Tibial artery (tissue), 4 donors: Measurements from ENCODE around the gene SAC3D1.

Experiments
- DNase-seq, 2 donors: peaks; one replicate each; pipeline ENCODE4 v3.0.0-alpha.2; 2019
- H3K27ac ChIP-seq, 2 donors: fragments of 200-600 bp; sonication (generic) in 1 of 2; 1 replicate in 1 of 2; 2 replicates in 1 of 2; pipeline ENCODE4 v1.5.1; 2018 to 2019; ENCODE audit warnings: mild to moderate bottlenecking in 1 of 2
- H3K27me3 ChIP-seq, 2 donors: fragments of 200-600 bp; sonication (generic) in 1 of 2; one replicate each; pipeline versions ENCODE4 v1.5.1 to v1.6.0; 2016 to 2019
- H3K36me3 ChIP-seq, 3 donors: fragments of 200-600 bp; sonication (generic) in 2 of 3; one replicate each; pipeline ENCODE4 v1.5.1; 2016 to 2019; ENCODE audit warnings: mild to moderate bottlenecking in 2 of 3
- H3K4me1 ChIP-seq, 4 donors: fragments of 200-600 bp; sonication (generic) in 2 of 4; 1 replicate in 3 of 4; 2 replicates in 1 of 4; pipeline ENCODE4 v1.5.1; 2016 to 2019
- H3K4me3 ChIP-seq, 2 donors: fragments of 200-600 bp; sonication (generic) in 1 of 2; 1 replicate in 1 of 2; 2 replicates in 1 of 2; pipeline ENCODE4 v1.5.1; 2018 to 2019; ENCODE audit warnings: mild to moderate bottlenecking in 2 of 2
- H3K9me3 ChIP-seq, 3 donors: fragments of 200-600 bp; sonication (generic) in 1 of 3; one replicate each; pipeline ENCODE4 v1.5.1; 2016 to 2019
- CTCF ChIP-seq, 2 experiments: fragments of 200-600 bp in 1 of 2; fragments of 450-650 bp in 1 of 2; IDR thresholded peaks; one replicate each; pipeline ENCODE4 v1.5.1; 2017 to 2019; ENCODE audit warnings: antibody characterized with exemption in 2 of 2, mild to moderate bottlenecking in 1 of 2, moderate library complexity in 1 of 2
- intact Hi-C: fragments of 100-400 bp; cut with DNase I; formaldehyde crosslinking; loops from one replicate; pipeline ENCODE4 v1.15.0; 2023; ENCODE audit warnings: low total_unique reads

The SAC3D1 gene

GRCh38 chr11:65077451-65077850 is 36.4 kb downstream of the SAC3D1 start:
- intact Hi-C loops: no loop called here
- H3K27ac ChIP-seq: no peak overlapping the region
- DNase-seq: no peak
- no peaks in the 10 kb centered on the region for H3K27me3 ChIP-seq
- no peak overlapping the region for H3K4me3 ChIP-seq
- H3K9me3 ChIP-seq: no peaks in the 10 kb centered on the region
- H3K4me1 ChIP-seq: no peaks in the 10 kb centered on the region
- no peaks in the 10 kb centered on the region for H3K36me3 ChIP-seq
- no peak for TF ChIP-seq CTCF (IDR thresholded peaks at IDR 0.05)

DNA sequence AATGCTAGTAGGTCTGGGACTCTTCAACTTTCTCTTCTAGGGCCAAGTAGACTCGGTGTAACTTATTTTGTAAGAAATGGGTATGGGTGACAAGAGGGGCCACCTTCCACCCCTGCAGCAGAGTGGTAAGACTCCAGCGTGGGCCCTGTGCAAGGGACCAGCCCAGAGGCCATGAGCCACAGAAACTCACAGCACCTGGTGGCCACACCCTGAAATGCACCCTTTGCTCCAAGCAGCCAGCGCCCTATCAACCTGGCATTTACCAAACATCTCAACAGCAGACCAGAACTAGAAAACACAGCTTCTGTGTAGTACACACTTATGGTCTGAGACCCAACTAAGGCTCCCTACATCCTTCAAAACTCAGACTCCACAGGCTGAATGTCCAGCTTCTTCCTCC is 37.1 kb downstream of the SAC3D1 start:
- TF ChIP-seq CTCF (IDR thresholded peaks at IDR 0.05): peak; percentile 24 to 27
- H3K9me3 ChIP-seq: no peaks in the 10 kb centered on the region
- peaks cover 0 to under 1% (median 0%) of the 10 kb centered on the region in 4 donors for H3K4me1 ChIP-seq
- DNase-seq: no peak
- no peak overlapping the region for H3K4me3 ChIP-seq
- no peaks in the 10 kb centered on the region for H3K36me3 ChIP-seq
- H3K27me3 ChIP-seq: no peaks in the 10 kb centered on the region
- intact Hi-C loops: no loop called here
- no peak overlapping the region for H3K27ac ChIP-seq

GRCh38 chr11:65078786-65079342 is 37.9 kb downstream of the SAC3D1 start:
- H3K4me1 ChIP-seq: peaks cover 0 to 7% (median 6%) of the 10 kb centered on the region in 4 donors
- intact Hi-C loops: no loop called here
- no peaks in the 10 kb centered on the region for H3K36me3 ChIP-seq
- DNase-seq: no peak
- H3K9me3 ChIP-seq: no peaks in the 10 kb centered on the region
- H3K27me3 ChIP-seq: no peaks in the 10 kb centered on the region
- no peak overlapping the region for H3K27ac ChIP-seq
- TF ChIP-seq CTCF (IDR thresholded peaks at IDR 0.05): no peak
- no peak overlapping the region for H3K4me3 ChIP-seq

DNA sequence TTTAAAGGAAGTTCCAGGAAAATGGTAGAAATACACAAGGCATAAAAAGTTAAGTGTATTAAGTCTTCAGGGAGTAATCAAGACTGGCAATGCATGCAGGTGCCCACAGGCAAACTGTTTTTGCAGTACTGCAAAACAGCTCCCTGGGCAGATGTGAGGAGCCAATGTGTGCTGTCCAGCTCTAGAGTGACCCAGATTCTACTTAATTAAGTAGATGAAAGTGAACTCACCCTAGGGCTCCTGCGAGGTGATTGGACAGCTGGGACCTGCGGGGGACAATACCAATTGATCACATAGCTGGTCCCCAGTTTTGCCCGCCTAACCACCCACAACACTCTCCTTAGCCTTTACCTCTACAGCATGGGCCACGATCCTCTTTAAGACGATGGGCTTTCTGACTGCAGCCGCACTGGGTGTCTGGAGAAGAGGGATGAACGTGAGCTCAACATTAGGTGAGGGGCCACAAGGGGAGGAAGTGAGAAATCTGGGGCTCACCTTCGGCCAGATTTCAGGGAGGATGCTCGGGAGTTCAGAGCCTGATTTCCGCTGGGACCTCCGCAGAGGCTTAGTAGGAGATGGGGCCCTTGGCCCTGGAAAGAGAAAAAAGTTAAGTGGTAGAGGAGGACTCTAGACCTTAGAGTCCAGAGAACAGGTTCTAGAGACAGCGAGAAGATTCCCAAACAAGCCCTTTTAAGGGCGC is 42.3 kb downstream of the SAC3D1 start:
- Histone ChIP-seq H3K27ac (peak overlapping the region; percentile 87 to 88), H3K27me3 (no peaks in the 10 kb centered on the region), H3K4me3 (peak overlapping the region; percentile 67 to 70), H3K9me3 (no peaks in the 10 kb centered on the region), H3K4me1 (peaks cover 0 to 21% (median 17%) of the 10 kb centered on the region in 4 donors), H3K36me3 (peaks cover 18 to 29% (median 22%) of the 10 kb centered on the region in 3 donors)
- no peak for DNase-seq
- intact Hi-C loops: no loop called here
- TF ChIP-seq CTCF (IDR thresholded peaks at IDR 0.05): no peak

DNA sequence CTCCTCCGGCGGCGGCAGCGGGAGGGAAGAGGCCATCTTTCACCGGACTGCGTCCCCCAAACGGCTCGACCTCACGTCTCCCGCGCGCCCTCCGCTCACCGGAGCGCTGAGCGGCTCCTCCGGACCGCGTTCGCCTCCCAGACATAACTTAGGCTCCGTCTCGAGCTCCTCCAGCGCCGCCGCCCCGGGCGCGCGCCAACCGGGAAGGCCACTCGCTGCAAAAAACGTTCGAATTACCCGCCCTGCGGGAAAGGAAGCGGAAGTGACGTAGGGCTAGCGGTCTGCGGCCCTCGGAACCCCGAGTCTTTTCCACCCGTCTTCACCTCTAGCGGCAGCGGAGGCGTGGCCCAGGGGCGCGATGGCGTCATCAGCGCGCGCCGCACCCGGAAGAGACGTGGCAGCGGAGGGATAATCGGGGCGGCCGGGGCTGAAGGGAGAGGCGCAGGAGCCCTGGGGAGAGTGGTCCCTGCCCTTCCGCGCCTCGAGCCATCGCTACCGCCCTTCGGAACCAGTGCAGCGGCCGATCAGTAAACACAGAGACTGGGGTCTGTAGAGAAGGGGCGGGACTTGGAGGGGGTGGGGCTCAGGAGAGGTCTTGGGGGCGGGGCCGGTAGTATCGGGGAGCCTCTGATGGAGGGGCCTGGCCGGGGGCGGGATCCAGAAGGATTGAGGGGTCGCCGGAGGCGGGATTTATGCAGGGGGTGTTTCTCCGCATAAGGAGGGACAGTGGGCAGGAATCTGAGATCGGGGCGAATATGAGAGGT is 43.0 kb downstream of the SAC3D1 start, which contains the start of the genes CDCA5 and ZFPL1:
CDCA5 (minus strand) TSS at position 207 of the 764 bp plus-strand sequence; CDS start at position 145, 62 bp downstream.
ZFPL1 (plus strand) TSS at position 389 of the 764 bp plus-strand sequence. CDS start 477 bp downstream, outside the sequence.
- Histone ChIP-seq H3K9me3 (no peaks in the 10 kb centered on the region), H3K27me3 (no peaks in the 10 kb centered on the region), H3K4me1 (peaks cover 0 to 21% (median 17%) of the 10 kb centered on the region in 4 donors), H3K36me3 (peaks cover 25 to 36% (median 30%) of the 10 kb centered on the region in 3 donors), H3K4me3 (peak within 1 kb of the TSS; percentile 67 to 70), H3K27ac (peak within 1 kb of the TSS; percentile 87 to 88)
- peak; percentile 93 to 97 for DNase-seq
- intact Hi-C loops: no loop called here
- peak in 1 of 2 experiments; percentile 29 for TF ChIP-seq CTCF (IDR thresholded peaks at IDR 0.05)
